ENCODE results near the gene CFL1.

The CFL1 gene

DNA sequence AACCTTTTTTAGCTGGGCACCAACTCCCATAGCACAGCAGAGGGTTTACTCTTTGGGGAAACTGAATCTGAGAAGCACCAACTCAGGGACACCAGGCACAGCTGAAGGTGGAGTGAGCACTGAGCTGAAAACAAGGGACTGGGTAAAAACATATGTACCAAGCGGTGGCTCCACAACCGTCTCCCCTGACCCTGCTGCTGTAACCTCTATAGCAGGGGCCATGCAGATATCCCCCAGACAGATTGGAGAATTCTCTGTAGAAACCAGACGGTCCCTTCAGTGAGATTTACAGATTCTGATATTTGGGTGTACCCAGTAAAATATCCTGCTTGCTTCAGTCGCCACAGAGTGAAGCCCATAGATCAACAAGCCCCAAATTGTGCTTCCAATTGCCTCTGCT, 28.5 kb downstream of the CFL1 start:
- no peak for DNase-seq

DNA sequence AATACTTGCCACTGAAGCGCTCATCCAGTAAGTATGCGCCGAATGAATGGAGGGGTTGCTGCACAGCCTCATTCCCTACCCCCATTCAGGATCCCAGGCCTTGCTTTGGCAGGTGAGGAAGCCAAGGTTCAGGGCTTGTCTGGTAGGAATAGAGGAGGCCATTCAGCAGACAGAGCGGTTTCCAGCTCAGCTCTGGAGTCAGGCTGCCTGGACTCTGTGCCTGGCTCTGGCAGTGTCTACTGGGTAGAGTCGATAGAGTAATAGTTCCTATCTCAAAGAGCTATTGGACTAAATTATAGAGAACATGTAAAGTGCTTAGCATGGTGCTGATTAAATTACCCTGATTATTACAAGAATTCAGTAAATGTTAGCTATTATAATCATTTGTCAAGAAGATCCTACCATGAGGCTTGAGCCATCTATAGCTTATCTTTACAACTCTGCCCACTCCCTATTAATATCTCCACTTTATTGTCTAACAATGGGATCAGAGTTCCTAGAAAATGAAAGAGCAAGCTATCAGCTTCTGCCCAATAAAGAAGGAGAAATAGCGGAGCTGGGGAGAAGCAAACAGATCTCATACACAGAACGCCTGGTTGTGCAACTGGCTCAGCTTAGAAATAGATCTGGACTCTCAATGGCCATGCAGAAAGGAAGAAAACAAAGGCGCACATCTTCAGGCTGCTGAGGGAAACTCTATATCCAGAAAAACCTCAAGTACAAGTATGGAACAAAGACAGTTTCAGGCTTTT, 30.8 kb downstream of the CFL1 start:
- DNase-seq = no peak

- DNase-seq = no peak
Observed at GRCh38 chr11:65822776-65823528, 35.0 kb downstream of the CFL1 start.

DNA sequence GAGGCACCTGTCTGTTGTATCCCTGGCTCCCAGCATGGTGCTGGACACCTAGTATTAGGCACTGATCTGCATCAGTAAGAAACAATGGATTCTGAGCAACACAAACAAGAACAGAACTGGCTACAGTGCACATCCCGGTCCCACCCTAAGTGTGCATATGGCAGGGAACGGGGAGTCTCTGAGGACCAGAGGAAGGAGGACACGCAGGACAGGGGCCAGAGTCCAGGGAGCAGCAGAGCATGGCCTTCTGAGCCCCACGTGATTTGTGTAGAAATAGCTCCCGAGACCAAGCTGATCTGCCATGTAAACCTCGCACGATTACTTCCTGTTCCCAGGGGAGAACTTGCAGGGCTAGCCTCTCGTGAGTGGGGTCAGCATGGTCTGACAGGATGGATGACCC, 36.9 kb downstream of the CFL1 start:
- no peak for DNase-seq

- peak; percentile 73 to 93 (median 90) for DNase-seq
Observed at GRCh38 chr11:65817835-65818680, 39.9 kb downstream of the CFL1 start.

DNA sequence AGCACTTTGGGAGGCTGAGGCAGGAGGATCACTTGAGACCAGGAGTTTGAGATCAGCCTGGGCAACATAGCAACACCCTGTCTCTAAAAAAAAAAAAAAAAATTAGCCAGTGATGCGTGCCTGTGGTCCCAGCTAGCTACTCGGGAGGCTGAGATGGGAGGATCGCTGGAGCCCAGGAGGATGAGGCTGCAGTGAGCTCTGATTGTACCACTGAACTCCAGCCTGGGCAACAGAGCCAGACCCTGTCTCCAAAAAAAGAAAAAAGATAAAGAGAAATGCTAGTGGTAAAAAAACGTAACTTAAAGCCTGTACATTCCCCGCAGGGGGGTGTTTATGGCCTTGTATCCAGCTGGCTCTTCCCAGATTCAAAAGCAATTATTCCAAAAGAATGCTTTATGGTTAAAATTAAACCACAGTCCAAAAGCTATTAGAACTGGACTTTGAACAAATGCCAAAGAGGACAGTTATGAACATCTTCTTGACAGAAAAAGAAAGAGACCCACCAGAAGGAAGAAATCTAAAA, 40.6 kb downstream of the CFL1 start:
- peak in 1 of 6 experiments; percentile 21 for DNase-seq

GRCh38 chr11:65816696-65817095, 41.3 kb downstream of the CFL1 start:
- no peak for DNase-seq

DNA sequence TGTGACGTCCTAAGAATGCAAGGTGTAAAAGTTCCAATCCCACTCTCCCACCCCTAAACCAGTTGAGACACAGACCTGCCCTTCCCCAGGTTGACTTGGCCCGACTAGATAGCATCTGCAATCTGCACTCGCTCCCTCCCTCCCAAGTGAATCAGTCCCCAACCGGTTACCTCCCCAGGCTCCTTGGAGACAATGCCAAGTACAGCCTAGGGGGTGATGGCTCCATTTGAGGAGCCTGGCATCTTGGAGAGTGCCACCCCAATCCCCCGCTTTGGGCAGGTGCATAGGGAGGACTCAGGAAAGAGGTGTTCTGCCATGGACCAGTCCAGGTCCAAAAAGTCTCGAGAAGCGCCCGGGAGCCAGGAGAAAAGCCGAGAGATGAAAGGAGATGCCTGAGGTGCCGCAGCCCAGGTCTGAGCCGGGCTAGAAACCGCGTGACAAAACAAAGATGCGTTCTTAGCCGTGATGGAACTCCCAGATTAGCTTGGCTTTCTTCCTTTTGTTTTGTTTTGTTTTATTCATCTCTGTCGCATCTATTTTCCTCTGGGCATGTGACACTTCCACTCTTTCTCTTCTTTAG, 42.9 kb downstream of the CFL1 start:
- no peak for DNase-seq

- no peak for DNase-seq
Observed at GRCh38 chr11:65814131-65814985, 43.6 kb downstream of the CFL1 start.

DNA sequence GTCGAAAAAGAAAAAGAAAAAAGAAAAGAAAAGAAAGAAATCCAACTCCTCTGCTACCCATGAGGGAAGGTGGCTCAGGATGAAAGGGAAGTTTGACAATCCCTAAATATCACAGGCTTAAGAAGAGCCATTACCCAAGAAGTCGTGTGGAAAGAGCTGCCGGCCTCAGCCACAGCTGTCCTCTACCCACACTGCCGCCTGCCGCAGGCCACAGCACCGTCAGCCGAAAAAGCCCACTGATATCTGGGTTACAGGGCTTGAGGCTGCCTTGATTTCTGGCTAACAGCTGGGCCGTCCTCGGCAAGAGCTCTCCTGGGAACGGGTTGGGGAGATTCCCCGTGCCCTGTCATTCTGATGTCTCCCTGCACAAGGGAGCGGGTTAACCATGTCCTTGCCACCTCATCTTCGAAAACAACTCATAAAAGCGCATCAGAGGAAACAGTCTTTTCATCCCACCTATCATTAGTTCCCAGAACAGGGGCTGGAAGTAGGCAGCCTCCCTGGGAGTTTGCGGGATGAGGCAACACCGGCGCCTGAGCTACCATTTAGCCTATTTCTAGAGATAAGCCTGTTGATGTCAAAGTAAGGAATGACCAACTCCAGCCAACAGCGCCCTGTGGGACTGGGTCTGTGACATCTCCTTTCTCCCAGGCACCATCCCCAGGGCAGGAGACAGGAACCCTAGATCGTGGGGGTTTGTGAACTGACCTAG, 46.1 kb downstream of the CFL1 start:
- DNase-seq = no peak

DNA sequence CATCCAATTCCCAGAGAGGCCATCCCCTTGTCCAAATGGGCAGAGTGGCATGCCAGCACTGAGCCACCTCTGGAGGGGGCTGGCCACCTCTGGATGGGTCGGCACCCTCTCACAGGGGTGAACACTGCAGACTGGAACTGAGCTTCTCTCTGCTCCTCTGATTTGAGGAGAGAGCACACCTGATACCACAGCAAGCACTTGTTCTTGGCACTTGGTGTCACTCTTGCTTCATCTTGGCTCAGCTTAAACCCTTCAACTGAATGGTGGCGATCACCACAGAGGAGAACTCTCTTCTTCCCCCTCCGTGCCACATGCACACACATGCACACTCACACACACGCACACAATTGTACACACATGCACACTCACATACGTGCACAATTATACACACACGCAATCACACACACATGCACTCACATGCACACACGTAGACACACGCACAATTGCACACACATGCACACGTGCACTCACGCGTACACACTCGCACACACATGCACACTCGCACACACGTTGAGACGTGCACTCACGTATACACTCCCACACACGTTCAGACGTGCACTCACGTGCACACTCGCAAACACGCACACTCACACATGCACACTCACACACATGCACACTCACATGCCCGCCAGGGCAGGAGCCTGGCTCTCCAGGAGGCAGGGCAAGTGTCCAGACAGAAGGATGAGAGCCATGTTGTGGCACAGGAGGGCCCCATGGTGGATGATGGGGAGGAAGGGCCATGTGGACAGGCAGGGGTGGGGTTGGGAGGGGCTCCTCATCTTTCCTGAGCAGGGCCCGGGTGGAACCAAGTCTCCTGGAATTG, 47.7 kb downstream of the CFL1 start:
- DNase-seq = no peak

DNA sequence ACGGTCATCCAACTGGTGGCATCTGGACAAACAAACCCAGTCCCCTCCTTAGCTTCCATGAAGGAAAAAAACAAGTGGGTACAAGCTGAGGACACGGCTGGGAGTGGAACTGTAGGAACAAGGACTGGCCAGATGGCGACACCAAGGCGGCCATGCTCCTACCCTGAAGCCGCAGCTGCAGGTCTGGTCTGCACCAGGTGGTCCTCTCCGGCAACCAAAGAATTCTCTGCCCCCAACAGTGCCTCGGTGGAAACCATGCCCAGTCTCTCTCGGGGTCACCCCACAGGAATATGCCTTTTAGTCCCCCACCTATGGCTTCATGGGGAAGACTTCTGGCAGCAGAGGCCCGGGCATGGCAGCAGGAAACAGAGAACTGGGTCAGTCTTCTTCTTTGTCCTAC, 48.5 kb downstream of the CFL1 start:
- DNase-seq = no peak

DNA sequence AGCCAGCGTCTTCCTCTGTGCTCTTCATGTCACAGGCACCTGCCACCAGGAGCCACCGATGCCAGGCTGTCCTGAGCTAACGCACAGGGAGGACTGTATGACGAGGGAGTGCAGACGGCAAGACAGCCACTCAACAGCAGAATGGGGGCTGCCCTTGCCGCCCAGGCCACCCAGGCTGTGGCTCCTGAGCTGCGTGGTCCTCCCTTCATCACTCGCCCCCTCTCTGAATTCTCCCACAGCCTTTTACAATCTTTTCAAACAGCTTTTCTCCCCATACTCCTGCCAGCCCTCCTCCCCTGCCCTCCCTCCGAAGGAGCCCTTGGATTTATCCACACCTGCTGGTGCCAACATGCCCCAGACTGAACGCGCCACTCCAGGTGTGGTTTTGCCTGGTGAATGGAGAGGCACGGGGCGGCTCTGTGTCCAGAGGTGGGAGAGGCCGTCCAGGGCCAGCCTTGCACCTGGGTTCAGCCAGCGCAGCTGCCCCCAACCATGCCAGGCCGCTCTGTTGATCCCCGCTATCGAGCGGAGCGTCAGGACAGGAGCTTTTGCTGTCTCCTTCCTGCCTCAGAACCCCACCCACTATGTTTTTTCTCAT, 49.1 kb downstream of the CFL1 start:
- DNase-seq = no peak

GRCh38 chr11:65806979-65807378, 51.0 kb downstream of the CFL1 start:
- no peak for DNase-seq
